GM12872 (cell line): ENCODE measurements around the gene PRMT3.

ENCODE experiments used
- TF ChIP-seq, protein P1 (sequence below): IDR thresholded peaks from 3 replicates; pipeline ENCODE4 v1.5.1; 2011; ENCODE audit warnings: low read depth, mild to moderate bottlenecking, low read length, moderate library complexity; ENCODE audit not compliant: insufficient read depth

Gene PRMT3

DNA sequence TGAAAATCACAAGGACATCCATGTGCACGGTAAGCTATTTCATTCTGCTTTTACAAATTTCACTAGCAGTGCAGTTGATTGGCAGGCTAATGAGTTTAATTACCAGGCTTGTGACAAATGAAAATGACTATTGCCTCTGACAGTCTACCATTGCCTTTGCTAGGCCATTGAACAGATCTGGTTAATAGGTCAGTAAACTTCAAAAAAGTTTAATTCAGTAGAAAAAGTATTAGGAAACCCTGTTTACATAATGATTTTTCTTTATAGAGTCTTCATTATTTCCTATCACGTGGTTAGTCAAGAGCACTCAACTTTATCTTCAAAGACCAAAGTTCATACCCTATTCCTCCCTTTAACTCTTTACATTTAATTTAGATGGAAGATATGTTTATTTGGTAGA is 77.0 kb downstream of the PRMT3 start:
- TF ChIP-seq, protein P1, sequence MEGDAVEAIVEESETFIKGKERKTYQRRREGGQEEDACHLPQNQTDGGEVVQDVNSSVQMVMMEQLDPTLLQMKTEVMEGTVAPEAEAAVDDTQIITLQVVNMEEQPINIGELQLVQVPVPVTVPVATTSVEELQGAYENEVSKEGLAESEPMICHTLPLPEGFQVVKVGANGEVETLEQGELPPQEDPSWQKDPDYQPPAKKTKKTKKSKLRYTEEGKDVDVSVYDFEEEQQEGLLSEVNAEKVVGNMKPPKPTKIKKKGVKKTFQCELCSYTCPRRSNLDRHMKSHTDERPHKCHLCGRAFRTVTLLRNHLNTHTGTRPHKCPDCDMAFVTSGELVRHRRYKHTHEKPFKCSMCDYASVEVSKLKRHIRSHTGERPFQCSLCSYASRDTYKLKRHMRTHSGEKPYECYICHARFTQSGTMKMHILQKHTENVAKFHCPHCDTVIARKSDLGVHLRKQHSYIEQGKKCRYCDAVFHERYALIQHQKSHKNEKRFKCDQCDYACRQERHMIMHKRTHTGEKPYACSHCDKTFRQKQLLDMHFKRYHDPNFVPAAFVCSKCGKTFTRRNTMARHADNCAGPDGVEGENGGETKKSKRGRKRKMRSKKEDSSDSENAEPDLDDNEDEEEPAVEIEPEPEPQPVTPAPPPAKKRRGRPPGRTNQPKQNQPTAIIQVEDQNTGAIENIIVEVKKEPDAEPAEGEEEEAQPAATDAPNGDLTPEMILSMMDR = no peak

DNA sequence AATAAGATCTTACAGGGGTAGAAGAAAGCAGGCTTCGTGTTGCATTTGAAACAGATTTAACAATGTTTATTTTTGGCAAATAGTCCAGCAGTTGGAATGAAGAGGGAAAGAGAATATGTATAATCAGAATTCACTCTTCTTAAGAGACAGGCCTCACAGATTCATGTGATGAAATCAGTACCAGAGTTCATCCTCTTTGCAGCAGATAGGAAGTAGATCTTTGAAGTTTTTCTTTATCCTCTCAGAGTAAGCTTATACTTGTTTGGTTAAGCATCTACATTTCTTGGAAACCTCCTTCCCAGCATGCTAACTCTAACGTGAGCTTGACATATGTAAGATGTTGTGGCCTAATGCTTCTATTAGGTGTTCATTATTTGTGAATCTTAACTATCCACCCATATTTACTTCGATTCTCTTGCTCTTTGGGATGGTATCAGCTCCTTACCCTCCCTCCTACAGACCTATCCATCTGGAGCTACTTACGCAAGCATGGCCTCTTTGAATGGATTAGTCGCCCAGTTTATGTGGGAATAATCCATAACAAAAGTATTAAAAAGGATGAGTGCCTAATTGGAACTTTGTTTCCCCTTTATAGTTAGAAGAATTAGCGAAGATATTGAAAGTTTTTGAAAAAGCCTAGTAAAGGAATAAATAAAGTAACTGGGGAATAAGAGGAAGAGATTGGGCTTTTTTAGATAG is 80.1 kb downstream of the PRMT3 start:
- TF ChIP-seq, protein P1 = no peak

DNA sequence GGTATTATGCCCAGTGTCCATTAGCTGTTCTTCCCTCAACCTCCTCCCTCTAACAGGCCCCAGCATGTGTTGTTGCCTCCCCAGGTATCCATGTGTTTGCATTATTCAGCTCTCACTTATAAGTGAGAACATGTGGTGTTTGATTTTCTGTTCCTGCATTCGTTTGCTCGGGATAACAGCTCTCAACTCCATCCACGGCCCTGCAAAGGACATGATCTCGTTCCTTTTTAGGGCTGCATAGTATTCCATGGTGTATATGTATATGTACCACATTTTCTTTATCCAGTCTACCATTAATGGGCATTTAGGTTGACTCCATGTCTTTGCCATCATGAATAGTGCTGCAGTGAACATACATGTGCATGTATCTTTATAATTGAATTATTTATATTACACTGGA is 82.8 kb downstream of the PRMT3 start:
- TF ChIP-seq, protein P1 = no peak

DNA sequence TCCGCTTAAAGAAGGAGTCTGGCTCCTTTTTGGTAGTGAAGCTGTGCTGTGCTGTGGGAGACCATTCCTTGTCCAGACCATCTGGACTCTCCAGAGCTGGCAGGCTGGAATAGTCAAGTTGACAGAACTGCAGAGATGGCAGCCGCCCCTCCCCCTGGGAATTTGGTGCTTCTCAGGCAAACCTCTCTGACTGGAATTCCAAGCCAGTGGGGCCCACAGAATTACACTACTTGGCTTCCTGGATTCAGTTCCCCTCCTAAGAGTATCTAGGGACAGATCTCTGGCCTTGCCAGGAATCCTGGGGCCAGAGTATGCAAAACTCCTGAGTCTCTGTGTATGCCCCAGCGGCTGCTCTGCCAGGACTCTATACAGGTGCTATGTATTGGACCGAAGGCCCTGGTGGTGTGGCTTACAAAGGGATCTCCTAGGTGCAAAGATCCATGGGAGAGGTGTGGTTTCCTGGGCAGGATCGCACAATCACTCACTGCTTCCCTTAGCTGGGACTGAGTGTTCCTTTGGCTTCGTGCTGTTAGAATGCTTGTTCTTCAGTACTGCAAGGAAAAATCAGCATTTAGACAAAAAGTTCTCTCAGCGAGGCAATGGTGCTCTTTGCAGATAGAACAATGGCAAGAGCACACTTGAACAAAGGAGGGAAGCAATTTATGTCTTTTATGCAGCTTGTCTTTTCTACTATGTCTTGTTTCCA is 86.8 kb downstream of the PRMT3 start:
- TF ChIP-seq, protein P1 = no peak

DNA sequence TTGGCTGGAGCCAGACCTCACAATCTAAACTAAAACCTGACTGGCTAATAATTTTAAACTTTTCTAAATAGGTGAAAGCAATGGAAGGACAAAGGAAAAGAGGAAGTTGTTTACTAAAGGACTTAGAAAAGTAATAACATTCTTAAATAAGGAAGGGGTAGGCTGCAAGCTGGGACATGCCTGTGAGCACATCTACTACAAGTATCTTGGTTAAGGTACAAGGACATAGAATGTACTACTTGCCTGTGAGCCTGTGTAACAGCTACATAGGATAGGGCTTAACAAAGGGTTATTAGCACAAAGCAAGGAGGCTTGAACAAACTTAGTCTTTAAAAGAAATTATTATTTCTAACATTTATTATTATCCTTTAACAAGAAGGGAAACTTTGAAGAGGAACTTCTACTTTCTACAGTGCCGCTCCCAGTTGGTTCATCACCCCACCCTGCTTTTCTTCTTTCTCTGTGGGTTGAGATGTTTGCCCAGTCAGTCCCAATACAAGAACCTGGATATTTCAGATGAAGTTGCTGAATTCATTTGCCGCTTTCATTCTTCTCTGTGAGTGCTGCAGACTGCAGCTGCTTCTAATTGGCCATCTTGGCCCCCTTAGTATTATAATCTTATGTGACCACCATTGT is 87.5 kb downstream of the PRMT3 start:
- TF ChIP-seq, protein P1 = no peak

DNA sequence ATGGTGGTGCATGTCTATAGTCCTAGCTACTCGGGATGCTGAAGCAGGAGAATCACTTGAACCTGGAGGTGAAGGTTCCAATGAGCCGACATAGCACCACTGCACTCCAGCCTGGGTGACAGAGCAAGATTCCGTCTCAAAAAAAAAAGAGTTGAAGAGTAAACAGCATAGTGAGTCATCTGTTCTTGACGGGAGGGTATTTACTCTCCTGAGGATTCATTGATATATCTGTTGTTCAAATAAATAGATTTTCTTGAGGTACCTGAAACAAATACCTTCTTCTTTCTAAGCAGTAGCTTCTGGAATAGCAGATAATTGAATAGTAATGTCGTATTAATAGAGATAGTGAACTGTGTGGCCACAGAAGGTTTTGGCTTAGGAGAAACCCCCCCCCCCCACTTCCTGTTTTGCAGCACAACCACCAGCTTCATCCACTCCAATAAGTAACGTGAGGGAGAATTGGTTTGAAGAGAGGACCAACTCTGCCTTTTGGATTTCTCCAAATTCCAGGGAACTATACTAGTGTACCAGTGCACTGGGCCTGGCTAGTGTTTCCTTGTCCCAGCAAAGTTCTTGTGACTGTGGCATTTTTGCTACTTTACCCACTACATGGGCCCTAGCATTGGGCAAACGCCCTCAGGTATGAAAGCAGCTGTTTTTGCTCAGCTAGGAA is 90.0 kb downstream of the PRMT3 start:
- TF ChIP-seq, protein P1 = no peak

DNA sequence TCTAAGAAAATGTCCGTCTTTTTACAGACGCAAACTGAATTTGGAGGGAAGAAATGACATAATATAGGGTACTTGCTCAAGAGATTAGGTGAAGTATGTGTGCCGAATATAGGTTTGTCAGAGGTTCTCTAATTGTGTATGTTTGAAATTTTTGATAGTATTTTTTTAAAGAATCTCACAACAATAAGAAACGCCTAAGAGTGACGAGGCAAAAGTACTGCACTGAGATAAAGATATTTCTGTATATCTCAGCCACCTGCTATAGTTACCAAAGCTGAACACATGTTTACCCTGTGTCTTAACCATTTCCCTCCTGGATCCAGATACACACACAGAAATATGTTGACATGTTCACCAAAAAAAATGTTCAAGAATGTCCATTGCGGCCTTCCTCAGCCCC is 92.0 kb downstream of the PRMT3 start:
- TF ChIP-seq, protein P1 = no peak
